GM12864 (cell line): Measurements from ENCODE around the gene DKK3.

Experiments
- DNase-seq: peaks from one replicate; pipeline ENCODE4 v3.0.0-alpha.2; 2011; ENCODE audit warnings: low read depth
- H3K4me3 ChIP-seq: 2 replicates; pipeline ENCODE4 v1.5.1; 2011; ENCODE audit warnings: mild to moderate bottlenecking, low read depth, low read length, control low read depth
- TF ChIP-seq, protein P1 (sequence below): IDR thresholded peaks from 2 replicates; pipeline ENCODE4 v1.5.1; 2011; ENCODE audit warnings: low read depth, mild to moderate bottlenecking, moderate library complexity, low read length, control low read depth, inconsistent platforms; ENCODE audit errors: missing control alignments

The DKK3 gene

DNA sequence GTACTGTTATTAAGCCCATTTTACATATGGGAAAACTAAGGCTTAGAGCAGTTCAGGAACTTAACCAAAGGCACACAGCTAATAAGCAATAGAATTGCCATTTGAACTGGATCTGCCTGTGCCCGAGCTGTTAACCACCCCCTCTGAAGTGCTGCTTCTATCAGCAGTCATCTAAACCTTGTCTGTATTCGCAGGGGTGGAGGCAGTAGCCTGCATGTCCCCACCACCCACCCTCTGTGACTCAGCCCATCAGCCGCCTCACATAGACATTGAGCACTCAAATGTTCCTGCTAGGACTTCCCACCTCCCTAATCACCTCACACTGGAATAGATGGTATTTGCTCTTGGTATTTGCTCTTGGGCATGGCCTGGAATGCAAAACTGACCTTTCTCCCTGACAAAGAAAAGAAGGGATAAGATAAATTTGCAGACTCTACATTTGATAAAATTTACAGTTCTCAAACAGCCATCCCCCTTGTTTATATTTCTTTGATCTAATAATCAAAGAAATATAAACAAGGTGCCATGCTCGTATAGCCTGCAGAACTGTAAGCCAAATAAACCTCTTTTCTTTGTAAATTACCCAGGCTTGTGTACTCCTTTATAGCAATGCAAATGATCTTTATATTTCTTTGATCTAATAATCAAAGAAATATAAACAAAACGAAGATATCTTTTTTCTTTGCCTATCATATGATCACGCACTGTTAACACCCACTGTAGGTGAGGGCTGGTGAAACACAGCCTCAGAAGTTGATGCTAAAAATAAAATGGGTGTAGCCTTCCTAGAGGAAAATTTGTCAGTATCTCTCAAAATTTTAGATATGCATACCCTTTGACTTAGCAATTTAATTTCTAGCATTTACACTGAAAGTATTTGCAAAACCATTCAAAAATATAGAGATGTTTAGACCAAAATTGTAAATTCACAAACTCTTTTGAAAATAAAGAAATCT is 15.9 kb downstream of the DKK3 start:
- TF ChIP-seq, protein P1, sequence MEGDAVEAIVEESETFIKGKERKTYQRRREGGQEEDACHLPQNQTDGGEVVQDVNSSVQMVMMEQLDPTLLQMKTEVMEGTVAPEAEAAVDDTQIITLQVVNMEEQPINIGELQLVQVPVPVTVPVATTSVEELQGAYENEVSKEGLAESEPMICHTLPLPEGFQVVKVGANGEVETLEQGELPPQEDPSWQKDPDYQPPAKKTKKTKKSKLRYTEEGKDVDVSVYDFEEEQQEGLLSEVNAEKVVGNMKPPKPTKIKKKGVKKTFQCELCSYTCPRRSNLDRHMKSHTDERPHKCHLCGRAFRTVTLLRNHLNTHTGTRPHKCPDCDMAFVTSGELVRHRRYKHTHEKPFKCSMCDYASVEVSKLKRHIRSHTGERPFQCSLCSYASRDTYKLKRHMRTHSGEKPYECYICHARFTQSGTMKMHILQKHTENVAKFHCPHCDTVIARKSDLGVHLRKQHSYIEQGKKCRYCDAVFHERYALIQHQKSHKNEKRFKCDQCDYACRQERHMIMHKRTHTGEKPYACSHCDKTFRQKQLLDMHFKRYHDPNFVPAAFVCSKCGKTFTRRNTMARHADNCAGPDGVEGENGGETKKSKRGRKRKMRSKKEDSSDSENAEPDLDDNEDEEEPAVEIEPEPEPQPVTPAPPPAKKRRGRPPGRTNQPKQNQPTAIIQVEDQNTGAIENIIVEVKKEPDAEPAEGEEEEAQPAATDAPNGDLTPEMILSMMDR = no peak
- no peak for DNase-seq
- no peak overlapping the region for H3K4me3 ChIP-seq

DNA sequence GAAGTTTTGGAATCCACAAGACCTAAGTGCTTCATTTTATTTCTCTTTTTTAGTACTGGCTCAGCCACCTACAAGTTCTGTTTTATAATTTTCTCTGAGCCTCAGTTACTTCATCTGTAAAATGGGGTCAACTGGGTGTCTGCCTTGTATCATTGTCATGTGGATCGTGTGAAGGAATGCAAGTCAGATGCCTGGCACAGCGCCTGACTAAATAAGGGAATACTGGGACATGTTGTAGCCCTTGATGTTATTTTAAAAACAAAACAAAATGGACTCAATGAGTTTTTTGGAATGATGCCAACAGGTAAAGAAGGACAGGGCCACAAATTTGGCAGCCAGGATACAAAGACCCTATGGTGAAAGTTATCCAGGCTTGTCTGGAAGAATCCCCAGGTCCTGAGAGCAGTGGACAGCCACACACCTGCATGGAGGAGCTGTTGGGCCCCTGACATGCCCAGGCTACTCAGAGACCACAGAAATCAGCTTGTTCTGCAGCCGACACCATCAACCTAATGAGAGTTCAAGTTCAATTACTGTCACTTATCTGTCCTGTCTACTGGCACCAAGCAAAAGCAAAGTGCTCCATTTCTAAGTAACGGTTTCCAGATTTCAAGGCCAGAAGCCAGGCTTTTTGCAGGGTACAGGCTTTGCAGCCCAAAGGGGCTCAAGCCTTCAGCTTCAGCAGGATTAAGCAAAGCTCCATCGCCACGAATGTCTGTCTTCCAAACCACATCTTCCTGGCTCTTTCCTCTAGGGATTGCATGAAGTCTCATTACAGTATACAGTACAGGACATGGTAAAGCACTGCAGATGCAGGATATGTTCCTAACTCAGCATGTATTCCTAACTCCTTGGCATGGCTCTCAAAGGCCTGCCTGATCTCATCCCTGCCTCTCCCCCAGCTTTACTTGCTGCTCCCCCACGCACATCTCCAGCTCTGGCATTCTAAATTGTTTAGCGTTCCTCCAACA is 18.4 kb downstream of the DKK3 start:
- no peak overlapping the region for H3K4me3 ChIP-seq
- TF ChIP-seq, protein P1 = no peak
- no peak for DNase-seq

DNA sequence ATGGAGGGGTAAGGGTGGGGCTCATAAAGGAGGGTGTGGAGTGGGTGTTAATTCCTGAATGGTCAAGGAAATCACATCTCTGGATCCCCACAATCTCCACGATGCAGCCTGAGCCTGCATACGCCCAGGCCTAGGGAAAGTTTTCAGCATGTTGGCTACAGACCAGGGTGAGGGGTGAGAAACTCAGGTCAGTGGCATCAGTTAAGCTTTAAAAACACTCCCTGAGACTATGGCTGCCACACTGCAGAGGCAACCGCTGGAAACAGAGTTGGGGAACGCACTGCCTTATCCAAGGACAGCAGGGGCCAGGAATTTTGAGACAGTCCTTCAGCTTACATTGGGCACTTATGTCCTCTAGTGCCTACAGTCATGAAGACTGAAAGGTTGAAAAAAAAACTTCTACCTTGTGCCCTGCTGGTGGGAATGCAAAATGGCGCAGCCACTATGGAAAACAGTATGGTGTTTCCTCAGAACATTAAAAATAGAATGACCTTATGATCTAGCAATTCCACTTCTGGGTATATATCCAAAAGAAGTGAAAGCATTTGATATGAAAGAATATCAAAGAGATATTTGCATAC is 19.7 kb downstream of the DKK3 start:
- TF ChIP-seq, protein P1 = no peak
- H3K4me3 ChIP-seq = no peak overlapping the region
- DNase-seq = no peak

GRCh38 chr11:11988099-11988651 is 20.3 kb downstream of the DKK3 start:
- no peak overlapping the region for H3K4me3 ChIP-seq
- DNase-seq = no peak
- TF ChIP-seq, protein P1 = no peak

DNA sequence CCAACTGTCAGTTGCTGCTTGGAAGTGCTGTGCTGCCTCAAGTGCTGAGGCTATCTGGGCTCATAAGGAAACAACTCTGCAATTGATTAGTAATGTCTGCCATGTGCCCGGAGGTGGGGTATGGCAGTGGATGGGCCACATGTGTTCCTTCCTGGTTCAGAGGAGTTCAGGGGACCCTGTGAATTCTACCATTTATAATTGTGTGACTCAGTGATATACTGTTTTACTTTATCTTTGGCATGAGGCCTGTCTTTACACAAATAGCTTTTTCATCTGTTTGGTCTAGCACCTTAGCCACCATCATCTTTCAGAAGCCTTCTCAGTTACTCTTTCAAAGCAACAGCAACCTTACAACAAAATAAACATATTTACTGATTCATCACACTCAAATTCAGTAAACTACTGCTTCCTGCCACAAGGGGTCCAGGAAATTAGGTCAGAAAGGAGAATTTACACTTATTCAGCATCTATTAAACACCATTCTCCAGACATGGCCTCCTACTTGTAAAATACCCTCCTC is 20.9 kb downstream of the DKK3 start:
- TF ChIP-seq, protein P1 = peak; percentile 45
- DNase-seq = no peak
- H3K4me3 ChIP-seq = no peak overlapping the region
